HepG2 (cell line): ENCODE data around the gene SDR42E2.

Experiments
- HCFC1 ChIP-seq: fragments of 150-350 bp; IDR thresholded peaks from 2 replicates; pipeline ENCODE4 v1.6.1; 2014; ENCODE audit warnings: low read depth, low read length
- HDAC6 ChIP-seq: fragments of 200-600 bp; sonication (generic); IDR thresholded peaks from 2 replicates; pipeline ENCODE4 v1.7.0; 2017; ENCODE audit warnings: mild to moderate bottlenecking, antibody characterized with exemption, low read length, low read depth
- RBAK ChIP-seq: sonication (generic); formaldehyde crosslinking; IDR thresholded peaks from 2 replicates; pipeline ENCODE4 v1.5.1; 2020; ENCODE audit warnings: mild to moderate bottlenecking, missing genetic modification reagents
- ZBTB7A ChIP-seq: sonication (generic); formaldehyde crosslinking; IDR thresholded peaks from 2 replicates; pipeline ENCODE4 v1.8.0; 2022; ENCODE audit warnings: mild to moderate bottlenecking, missing genetic modification reagents

- no peak for TF ChIP-seq HCFC1
- TF ChIP-seq ZBTB7A (CRISPR knock-in tag), result no peak
- no peak for TF ChIP-seq RBAK (CRISPR knock-in tag)
- TF ChIP-seq HDAC6, result no peak
Measured at GRCh38 chr16:22138482-22138881, 23.8 kb upstream of the SDR42E2 start.
